NCI-H187 treated with DMSO at 0.1 percent for 48 hours (cell line): ENCODE measurements around the gene LUZP2.

Experiments
- DNase-seq: peaks from one replicate; lab custom pipeline; 2025; lab: John Stamatoyannopoulos, UW

LUZP2 gene

DNA sequence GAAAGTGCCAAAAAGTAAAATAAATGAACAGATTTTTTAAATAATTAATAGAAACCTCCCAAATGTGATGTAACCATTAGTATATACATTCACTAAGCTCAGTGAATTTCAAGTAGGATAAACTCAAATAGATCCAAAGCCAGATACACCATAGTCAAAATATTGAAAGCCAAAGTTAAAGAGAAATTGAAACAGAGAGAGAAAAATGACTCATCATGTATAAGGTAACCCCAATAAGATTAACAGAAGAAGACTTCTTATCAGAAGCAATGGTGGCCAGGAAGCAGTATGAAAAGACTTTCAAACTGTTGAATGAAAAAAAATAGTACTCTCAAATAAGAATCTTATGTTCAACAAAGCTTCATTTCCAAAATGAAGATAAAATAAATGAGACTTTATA lies 70.5 kb downstream of the LUZP2 start:
- DNase-seq, result no peak

DNA sequence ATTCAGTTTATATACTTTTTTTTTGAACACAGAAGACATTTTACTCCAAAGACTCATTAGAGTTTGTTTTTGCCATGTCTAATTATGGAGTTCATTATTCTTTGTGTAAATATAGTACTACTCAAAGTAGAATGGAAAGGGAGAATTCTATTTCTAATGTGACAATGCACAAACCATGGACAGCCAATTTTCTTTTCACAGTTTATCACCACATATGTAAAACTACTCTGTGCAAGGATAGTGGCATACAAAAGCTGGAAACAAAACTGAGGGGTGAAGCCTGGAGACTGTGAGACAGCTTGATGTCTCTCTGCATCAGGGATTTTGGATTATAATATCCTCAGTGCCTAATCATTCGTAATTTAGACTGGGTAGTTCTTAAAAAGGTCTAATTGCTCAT lies 75.5 kb downstream of the LUZP2 start:
- no peak for DNase-seq

DNA sequence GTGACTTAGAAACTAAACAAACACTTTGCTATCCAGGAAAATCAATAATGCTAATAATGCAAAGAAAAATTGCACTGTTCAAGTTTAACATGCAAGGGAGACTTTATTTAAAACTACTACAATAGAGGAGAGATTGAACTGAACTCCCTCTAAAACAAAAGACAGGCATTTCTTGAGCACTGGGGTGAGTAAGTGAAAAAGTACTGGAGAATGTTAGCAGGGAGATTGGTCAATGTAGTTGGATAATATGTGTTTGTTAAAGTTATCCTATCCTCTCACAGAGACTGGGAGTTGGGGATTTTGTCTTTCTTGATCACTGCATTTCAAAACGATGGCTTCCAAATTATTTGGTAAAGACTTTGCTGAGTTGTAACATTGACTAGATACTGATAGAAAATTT lies 77.6 kb downstream of the LUZP2 start:
- no peak for DNase-seq

DNA sequence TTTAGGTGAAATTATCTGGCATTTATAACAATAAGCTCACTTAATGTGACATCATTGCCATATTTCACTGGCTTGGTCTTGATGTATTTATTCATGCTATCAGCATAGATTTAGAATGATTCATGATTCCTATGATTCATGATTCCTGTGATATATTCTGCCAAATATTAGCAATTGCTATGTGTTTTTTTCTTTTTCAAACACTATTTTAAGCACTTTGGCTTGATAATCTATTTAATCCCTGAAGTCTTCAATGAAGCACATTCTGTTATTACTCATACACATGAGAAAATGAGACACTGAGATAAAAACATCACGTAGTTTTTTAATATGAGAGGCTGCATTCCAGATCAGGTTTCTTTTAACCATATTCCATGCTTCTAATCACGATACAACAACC lies 78.5 kb downstream of the LUZP2 start:
- DNase-seq, result no peak

DNA sequence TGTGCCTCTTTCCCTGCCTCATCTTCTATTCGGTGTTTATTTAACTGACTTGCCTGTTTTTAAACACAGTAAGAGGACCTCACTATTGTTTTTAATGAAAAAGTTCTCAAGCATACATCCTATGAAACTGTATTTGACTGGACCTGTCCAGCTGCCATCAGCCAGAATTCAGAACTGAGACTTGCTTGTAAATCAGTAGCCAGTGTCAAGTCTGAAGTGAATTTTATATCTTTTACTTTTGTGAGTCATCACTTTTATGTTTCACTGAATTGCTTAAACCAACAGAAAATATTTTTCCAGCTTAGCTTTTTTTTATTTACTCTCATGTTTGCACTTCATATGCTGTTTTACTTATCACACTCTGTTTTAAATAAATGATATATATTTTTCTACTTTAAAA lies 88.3 kb downstream of the LUZP2 start:
- DNase-seq, result no peak

DNA sequence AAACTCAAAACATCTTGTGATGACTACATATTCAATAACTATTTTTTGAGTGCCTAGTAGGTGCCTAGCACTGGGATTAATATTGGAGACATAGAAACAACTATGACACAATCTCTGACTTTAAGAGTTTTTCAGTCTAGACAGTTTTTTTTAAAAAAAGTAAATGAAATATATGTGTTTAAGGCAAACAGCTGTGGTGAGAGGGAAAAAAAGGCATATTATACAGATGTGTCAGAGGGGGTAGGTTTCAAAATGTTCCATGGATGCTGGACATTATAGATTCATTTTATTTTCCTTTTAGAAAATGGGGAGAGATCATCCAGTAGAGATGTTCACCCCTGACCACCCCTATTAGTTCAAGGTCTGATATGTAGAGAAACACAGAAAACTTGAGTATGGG lies 90.8 kb downstream of the LUZP2 start:
- DNase-seq, result no peak

DNA sequence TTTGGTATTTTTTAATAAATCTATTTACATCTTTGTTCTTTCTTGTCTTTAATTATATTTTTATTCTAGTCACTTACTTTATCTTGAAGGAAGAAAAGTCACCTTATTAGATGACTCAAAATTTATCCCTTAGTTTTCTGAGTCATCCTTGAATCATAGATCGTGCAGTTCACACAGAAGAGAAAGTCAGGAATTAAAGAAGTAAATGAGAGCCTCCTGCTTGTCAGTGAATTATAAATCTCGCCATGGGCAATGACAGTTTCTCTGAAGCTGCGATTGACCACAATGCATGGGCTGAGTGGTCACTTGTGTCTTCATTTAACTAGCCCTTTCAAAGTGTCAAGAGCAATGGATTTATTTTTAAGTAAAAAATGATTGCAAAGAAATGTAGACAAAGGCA lies 91.2 kb downstream of the LUZP2 start:
- no peak for DNase-seq

DNA sequence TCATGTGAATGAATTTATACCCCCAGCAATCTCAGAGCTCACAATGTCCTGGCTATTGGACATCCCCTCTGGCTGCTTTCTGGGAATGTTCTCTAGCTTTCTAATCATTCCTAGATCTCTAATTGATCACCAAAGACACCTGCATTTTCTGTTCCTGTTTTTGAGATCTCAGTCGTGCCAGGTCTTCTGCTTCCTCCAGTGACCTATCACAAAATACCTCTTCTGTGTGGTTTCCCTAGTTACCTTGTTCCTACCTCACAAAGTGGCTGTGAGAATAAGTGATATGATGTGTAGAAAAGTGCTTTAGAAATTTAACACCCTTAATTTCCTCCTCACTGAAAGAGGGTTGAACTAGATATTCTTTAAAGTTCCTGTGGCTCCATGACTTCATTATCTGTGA lies 92.2 kb downstream of the LUZP2 start:
- no peak for DNase-seq

DNA sequence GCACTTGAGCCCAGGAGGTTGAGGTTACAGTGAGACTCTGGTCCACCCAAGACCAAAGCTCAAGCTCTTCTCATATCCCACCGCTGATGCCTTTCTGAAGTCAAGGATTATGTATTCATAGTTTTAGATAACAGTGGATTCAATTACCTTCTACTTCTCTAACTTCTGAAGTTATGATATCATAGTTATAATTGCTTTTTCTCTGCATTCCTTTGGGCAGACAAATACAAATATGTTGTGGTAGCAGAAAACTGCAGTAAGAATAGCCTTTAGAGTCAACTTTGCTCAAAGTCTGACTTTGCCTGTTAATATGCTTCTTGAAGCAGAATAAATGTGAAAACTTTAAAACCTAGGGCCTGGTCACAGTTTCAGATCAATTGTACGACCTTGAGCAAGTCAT lies 94.4 kb downstream of the LUZP2 start:
- no peak for DNase-seq

DNA sequence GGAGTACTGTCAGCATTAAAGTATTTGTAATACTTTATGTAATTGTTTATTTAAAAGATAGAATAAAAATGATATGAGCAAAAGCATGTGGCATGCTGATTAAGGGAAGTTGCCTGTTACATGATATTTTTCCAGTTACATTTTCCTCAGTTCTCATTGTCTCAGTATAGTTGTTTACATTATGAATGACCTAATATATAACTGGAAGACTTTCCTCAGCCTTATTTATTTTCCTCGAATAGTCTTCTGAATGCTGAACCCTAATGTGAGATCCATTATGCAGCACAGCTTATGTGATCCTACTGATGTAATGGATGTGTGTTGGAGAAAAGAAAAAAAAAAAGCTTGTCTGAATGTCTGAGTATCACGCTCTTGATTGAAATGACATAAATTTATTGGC lies 95.5 kb downstream of the LUZP2 start:
- no peak for DNase-seq

DNA sequence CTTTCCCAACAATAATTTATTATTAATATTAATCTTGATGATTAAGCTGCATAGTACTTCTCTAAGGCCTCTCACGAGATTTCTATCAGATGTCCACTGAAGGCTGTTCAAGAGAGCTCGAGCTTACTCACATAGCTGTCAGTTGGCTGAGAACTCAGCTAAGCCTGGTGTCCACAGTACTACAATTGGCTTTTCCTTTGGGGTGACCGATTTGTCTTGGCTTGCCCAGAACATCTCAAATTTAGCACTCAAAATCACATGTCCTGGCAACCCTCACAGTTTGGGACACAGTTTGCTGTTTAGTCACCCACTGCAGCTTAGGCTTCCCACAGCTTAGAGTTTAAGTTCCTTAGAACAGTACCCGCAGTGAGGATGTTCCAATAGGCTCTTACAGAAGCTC lies 96.5 kb downstream of the LUZP2 start:
- no peak for DNase-seq

DNA sequence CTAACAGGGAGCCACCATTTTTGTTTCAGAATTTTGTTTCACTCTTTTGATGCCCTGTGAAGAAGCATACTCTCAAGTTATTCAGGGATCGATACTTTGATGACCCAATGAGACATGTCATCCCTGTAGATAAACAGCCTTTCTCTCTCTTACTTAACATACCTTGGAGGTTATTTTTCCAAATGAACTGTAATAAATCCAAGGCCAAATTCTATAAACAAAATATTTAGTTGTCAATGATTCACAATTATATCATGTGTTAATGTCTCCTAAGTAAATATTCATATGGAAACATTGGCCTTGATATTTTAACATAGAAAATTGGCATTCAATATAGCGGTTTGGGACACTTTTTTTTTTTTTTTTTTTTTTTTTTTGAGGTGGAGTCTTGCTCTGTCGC lies 97.5 kb downstream of the LUZP2 start:
- no peak for DNase-seq

DNA sequence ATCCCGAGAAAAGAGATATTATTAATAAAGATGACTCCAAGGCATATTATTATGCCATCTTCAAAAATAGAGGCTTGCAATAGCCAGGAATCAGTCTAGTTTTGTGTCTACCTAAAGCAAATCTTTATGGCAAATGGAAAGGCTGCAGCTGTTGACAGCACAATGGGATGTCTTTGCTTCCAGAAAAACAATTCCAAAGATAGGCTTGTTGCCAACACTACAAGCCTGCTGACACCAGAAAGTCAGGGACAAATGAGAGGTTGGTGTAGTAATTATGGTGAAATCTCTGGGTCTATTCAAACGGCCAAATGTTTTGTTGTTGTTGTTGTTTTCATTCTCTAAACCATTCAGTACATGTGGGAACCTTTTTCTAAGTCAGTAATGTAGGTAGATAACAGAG lies 101.8 kb downstream of the LUZP2 start:
- no peak for DNase-seq

DNA sequence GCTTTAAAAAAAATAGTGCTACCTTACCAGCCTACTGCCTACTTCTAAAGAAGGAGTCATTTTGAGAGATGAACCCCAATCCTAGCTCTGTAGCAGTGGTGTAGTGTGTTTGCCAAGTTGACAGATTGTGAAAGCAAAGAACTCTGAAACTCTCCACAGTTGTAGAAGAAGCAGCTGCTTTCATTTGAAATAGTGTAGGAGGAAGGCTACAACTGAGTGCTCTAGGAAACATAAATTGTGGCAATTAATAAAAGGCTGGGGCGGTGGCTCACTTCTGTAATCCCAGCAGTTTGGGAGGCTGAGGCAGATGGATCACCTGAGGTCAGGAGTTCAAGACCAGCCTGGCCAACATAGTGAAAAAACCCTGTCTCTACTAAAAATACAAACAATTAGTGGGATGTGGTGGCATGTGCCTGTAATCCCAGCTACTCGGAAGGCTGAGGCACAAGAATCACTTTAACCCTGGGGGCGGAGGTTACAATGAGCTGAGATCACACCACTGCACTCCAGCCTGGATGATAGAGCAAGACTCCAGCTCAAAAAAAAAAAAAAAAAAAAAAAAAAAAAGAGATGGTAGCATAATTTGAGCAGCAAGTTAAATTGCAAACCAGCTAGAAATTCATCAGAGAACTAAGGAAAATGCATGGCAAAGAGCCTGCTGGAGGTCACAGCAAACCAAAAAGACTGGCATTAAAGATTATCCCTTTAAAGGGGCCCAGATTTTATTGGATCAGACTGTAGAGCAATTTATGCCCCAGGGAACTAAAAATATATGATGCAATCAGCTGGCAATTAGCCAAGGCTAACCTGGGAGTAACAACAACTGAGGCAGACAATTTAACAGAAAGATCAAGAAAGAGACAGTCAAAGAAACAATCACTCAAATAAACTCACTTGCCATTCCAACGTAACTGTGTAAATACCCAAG lies 112.6 kb downstream of the LUZP2 start:
- DNase-seq, result no peak

DNA sequence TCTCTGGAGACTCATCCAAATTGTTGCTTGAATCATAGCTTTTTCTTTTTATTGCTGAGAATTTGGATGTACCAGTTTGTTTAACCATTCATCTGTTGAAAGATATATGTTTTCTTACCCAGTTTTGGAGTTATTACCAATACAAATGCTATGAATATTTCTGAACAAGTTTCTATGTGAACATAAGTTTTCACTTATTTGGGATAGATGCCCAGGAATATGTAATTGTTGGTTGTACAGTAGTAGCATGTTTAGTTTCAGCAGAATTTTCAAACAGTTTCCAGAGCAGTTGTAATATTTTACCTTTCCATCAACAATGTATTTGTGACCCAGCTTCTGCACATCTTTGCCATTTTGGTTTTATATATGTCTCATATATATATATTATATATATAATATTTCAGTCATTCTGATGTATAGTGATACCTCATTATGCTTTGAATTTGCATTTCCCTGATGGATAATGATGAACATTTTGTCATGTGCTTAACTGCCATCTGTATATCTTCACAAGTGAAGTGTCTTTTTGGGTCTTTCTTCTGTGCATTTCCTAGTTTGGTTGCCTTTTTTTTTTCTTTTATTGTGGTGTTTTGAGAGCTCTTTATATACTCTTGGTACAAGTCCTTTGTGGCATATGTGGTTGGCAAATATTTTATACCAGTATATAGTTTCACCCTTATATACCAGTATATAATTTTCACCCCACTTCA lies 118.8 kb downstream of the LUZP2 start:
- DNase-seq, result no peak

DNA sequence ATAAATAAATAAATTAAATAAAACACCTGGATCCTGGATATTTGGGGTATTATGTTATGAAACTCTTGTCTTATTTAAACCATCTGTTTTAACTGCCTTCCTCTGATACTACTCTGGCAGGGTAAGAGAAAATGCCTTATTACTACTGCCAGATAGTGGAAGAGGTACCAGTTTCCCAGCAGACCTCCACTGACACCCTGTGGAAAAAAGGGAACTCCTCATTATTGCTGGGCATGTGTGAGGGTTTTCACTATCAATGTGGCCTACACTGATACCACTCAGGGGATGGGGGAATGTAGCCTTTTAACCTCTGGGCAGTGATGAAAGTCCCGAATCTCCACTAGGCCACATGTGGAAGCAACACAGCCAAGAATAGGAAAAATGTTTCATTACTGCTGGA lies 121.0 kb downstream of the LUZP2 start:
- DNase-seq, result no peak

DNA sequence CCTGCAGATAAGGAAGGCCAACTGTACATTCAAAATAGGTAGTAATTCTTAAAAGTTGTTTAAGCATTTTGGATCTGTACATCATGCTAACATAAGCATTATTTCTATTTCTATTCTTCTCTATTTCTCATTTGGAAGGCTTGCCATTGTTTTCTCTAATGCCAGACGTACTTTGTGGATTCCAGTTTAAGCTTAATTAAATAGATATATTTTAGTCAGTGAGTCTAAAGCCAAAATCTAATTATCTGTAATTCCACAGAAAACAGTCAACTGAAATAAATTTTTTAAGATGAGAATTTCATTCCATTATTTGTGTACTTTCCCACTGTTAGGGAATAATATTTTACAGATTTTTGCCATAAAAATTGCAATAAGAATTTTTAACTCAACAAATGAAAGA lies 123.0 kb downstream of the LUZP2 start:
- no peak for DNase-seq

DNA sequence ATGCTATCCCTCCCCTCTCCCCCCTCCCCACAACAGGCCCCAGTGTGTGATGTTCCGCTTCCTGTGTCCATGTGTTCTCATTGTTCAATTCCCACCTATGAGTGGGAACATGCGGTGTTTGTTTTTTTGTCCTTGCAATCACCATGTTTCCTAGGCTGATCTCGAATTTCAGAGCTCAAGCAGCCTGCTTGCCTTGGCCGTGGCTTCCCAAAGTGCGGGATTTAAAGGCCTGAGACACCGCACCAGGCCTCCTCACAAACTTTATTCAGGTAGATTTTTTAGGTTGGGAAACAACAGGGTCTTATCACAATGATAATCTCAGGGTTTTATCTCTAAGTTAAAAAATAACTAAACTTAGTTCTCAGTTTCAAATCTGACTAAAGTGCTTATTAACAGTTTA lies 125.4 kb downstream of the LUZP2 start:
- no peak for DNase-seq

DNA sequence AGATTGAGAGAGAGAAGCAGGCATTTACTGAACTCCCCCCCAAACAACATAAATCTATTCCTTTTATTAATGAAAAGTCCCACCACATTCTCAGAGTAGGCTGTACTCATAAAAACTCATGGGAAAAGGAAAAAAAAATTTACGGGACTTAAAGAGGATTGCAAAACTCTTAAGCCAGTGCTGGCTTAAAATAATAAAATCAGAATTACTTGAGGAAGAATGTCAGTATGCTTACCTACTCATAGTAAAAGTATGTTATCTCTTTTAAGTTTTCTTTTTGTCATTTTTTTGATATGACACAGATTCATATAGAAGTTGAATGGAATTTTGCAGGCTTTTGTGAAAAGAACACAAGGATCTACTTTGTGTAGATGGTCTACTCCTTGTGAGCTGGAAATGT lies 126.3 kb downstream of the LUZP2 start:
- no peak for DNase-seq

DNA sequence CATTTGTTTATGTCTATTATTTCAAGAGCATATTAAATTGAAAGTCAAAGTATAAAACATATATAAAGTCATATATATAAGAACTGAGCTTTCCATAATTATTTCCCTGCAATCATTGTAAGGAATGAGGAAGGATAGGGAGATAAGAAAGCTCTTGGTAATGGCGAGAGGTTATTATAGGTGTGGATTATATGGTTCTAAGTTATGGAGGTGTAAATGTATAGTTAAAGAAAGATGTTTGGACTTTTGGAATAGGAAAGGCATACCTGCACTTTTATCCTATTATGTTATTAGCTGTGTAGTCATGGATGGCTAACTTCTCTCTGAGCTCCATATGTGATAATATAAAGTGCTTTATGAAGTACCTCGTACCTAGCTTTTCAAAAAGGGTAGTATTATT lies 127.6 kb downstream of the LUZP2 start:
- DNase-seq, result no peak

DNA sequence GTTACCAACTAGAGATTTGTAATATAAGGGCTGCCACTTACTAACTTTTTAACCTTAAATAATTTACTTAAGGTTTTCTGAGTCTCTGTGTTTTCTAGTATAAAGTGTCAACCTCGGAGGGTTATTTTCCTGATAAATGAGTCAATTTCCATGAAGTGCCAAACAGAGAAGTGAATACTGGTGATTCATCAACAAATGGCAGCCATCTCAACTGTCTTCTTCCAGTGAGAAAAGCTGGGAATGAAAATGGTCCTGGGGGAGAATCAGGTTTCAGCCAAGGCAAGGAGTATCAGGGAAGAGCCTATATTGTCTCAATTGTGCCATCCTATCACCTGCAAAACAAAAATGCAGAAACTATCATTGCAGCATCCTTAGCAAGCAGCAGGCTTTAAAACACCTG lies 129.1 kb downstream of the LUZP2 start:
- peak; percentile 30 for DNase-seq

DNA sequence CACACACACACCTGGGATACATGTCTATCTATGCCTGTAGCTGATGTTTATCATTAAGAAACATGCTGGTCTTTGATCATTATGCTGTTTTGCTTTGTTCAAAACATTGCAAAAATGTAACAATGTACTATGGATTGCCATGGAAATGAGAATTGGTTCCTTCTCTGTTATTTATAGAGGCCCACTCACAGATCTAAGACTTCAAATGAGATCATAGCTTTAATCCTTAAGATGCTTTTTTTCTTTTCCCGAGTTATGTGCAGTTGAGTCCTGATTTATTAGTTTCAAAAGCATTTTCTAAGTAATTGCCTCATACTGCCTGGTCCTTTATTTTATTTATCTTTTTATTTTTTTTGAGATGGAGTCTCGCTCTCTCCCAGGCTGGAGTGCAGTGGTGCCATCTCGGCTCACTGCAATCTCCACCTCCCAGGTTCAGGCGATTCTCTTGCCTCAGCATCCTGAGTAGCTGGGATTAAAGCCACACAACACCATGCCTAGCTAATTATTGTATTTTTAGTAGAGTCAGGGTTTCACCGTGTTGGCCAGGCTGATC lies 131.4 kb downstream of the LUZP2 start:
- DNase-seq, result no peak

DNA sequence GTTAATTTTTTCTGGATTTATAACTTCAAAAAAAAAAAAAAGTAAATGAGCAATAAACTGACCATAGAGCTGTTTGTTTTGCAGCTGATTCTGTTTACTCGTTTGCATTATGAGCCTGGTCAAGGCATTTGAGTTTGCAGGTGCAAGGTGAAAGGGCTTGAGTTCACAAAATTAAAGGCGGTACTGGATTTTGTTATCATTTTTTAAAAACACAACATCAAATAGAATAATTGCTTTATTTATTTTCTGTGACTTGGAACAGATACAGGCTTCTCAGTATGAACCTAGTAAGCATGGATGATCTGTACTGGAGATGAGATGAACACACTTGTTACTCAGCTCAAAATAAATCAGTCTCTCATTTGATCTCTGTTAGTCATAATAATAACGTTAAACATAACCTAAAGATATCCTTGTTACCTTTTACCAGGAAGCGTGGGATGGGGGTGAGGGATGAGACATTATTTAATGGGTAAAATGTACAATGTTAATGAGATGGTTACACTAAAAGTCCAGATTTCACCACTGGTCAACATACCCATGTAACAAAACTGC lies 137.8 kb downstream of the LUZP2 start:
- no peak for DNase-seq
